GM12878 (cell line): ENCODE results near the gene PRRC2A. TPM values are rescaled to one million over a fixed set of nuclear protein-coding genes. Genes with fewer than 3 reads are reported as not detected.

Source experiments
- ATAC-seq: fragments of 200-7000 bp; cut with Tn5 transposase; 3 replicates; pipeline ENCODE4 v1.9.1; 2020; ENCODE audit warnings: mild to moderate bottlenecking, moderate library complexity
- BruUV-seq: library from RNA; stranded (reverse); fragments of 400-500 nt; replicated peaks from 2 replicates; lab custom pipeline; 2021; lab: Mats Ljungman, UMichigan
- CTCF ChIA-PET: fragments of 300-600 bp; sonication (Branson Sonifier 250); formaldehyde crosslinking; extraction: SDS; loops from one replicate; lab custom pipeline; 2021; ENCODE audit warnings: inconsistent platforms; lab: Yijun Ruan, JAX
- POLR2A ChIA-PET: fragments of 350-600 bp; formaldehyde crosslinking; extraction: SDS; loops from one replicate; lab custom pipeline; 2021; ENCODE audit warnings: inconsistent platforms; lab: Charles Lee
- RAD21 ChIA-PET: fragments of 300-600 bp; sonication (Branson Sonifier 250); formaldehyde crosslinking; loops from one replicate; lab custom pipeline; 2023; ENCODE audit warnings: antibody characterized with exemption; ENCODE audit not compliant: unreplicated experiment; lab: Charles Lee
- SMC1A ChIA-PET: fragments of 300-600 bp; sonication (Branson Sonifier 250); formaldehyde crosslinking; loops from one replicate; lab custom pipeline; 2023; ENCODE audit not compliant: unreplicated experiment, uncharacterized antibody; lab: Charles Lee
- DNase-seq: peaks from one replicate; pipeline ENCODE4 v3.0.0-alpha.2; 2011; ENCODE audit warnings: low read depth, low spot score
- FAIRE-seq: peaks from 3 replicates; lab custom pipeline; 2011; peaks lifted over from hg19 to GRCh38; lab: Jason Lieb, UNC
- H2AFZ ChIP-seq: 2 replicates; pipeline ENCODE4 v1.6.0; 2011; ENCODE audit warnings: low read depth, low read length, control low read depth; ENCODE audit not compliant: control insufficient read depth
- H3K27ac ChIP-seq: 2 replicates; pipeline ENCODE4 v1.5.1; 2011; ENCODE audit warnings: control low read depth; ENCODE audit not compliant: control insufficient read depth, insufficient read depth
- H3K27me3 ChIP-seq, 2 experiments: replicated peaks in 1 of 2; 2 replicates each; pipeline versions ENCODE4 v1.6.0 to v1.6.1; 2011; ENCODE audit warnings: low read length in 1 of 2; ENCODE audit not compliant: control insufficient read depth in 2 of 2, insufficient read depth in 2 of 2
- H3K36me3 ChIP-seq, 2 experiments: 2 replicates each; pipeline ENCODE4 v1.5.1; 2011; ENCODE audit warnings: low read length in 1 of 2; ENCODE audit not compliant: control insufficient read depth in 2 of 2, insufficient read depth in 2 of 2
- H3K4me1 ChIP-seq: 2 replicates; pipeline ENCODE4 v1.6.1; 2011; ENCODE audit warnings: mild to moderate bottlenecking, low read length, moderate library complexity, mixed read lengths; ENCODE audit not compliant: control insufficient read depth, insufficient read depth
- H3K4me2 ChIP-seq: 2 replicates; pipeline ENCODE4 v1.6.0; 2011; ENCODE audit warnings: control low read depth; ENCODE audit not compliant: control insufficient read depth, insufficient read depth
- H3K4me3 ChIP-seq: fragments of 200-600 bp; sonication (generic); 2 replicates; pipeline ENCODE4 v1.5.1; 2016
- H3K79me2 ChIP-seq: 2 replicates; pipeline ENCODE4 v1.6.0; 2011; ENCODE audit warnings: low read length; ENCODE audit not compliant: control insufficient read depth, insufficient read depth
- H3K9ac ChIP-seq: 2 replicates; pipeline ENCODE4 v1.8.0; 2011; ENCODE audit warnings: low read length, control low read depth, mixed read lengths; ENCODE audit not compliant: control insufficient read depth, insufficient read depth
- H3K9me3 ChIP-seq: replicated peaks from 3 replicates; pipeline ENCODE4 v1.5.1; 2011; ENCODE audit warnings: mild to moderate bottlenecking, low read length; ENCODE audit not compliant: control insufficient read depth, insufficient read depth
- H4K20me1 ChIP-seq: 2 replicates; pipeline ENCODE4 v1.6.0; 2011; ENCODE audit not compliant: control insufficient read depth, insufficient read depth
- CBX5 ChIP-seq: sonication (generic); IDR thresholded peaks from 2 replicates; pipeline ENCODE4 v1.6.1; 2016; ENCODE audit warnings: low read depth, moderate library complexity, mild to moderate bottlenecking, inconsistent platforms
- CREM ChIP-seq: IDR thresholded peaks from 2 replicates; pipeline ENCODE4 v1.6.1; 2014; ENCODE audit warnings: antibody characterized with exemption, low read depth
- EZH2 ChIP-seq: IDR thresholded peaks from 2 replicates; pipeline ENCODE4 v1.6.1; 2012; ENCODE audit warnings: low read depth, mild to moderate bottlenecking, control low read depth, inconsistent platforms, low read length, borderline replicate concordance; ENCODE audit not compliant: control insufficient read depth
- MTA3 ChIP-seq: IDR thresholded peaks from 2 replicates; pipeline ENCODE4 v1.6.1; 2012; ENCODE audit warnings: low read length, inconsistent platforms, borderline replicate concordance
- NFYA ChIP-seq: IDR thresholded peaks from 2 replicates; pipeline ENCODE4 v1.6.1; 2011; ENCODE audit warnings: low read depth, mild to moderate bottlenecking, low read length, improper control_type of control experiment, borderline replicate concordance
- NRF1 ChIP-seq: conservative IDR thresholded peaks from 2 replicates; pipeline ENCODE4 v1.6.1; 2011; ENCODE audit warnings: mild to moderate bottlenecking, low read depth, low read length, improper control_type of control experiment
- RAD51 ChIP-seq: fragments of 450-650 bp; IDR thresholded peaks from 2 replicates; pipeline ENCODE4 v1.6.1; 2016; ENCODE audit warnings: moderate library complexity, mild to moderate bottlenecking, inconsistent platforms
- RB1 ChIP-seq: fragments of 450-650 bp; formaldehyde crosslinking; IDR thresholded peaks from 2 replicates; pipeline ENCODE4 v1.6.1; 2017; ENCODE audit warnings: mild to moderate bottlenecking, borderline replicate concordance
- RELA ChIP-seq: fragments of 450-650 bp; IDR thresholded peaks from 2 replicates; pipeline ENCODE4 v1.8.0; 2014; ENCODE audit warnings: borderline replicate concordance; ENCODE audit not compliant: partially characterized antibody
- SRF ChIP-seq, 2 experiments: IDR thresholded peaks; 2 replicates each; pipeline ENCODE4 v1.6.1; 2011; ENCODE audit warnings: low read depth in 2 of 2, low read length in 2 of 2, mild to moderate bottlenecking in 1 of 2, moderate library complexity in 1 of 2
- TCF12 ChIP-seq: IDR thresholded peaks from 2 replicates; pipeline ENCODE4 v1.6.1; 2011; ENCODE audit warnings: low read depth, mild to moderate bottlenecking, low read length
- YBX1 ChIP-seq: fragments of 450-650 bp; IDR thresholded peaks from 2 replicates; pipeline ENCODE4 v1.6.1; 2016; ENCODE audit warnings: antibody characterized with exemption
- ZNF24 ChIP-seq: fragments of 450-650 bp; IDR thresholded peaks from 2 replicates; pipeline ENCODE4 v1.6.1; 2017; ENCODE audit warnings: antibody characterized with exemption, mild to moderate bottlenecking
- ZZZ3 ChIP-seq: IDR thresholded peaks from 2 replicates; pipeline ENCODE4 v1.6.1; 2011; ENCODE audit warnings: low read depth; ENCODE audit not compliant: control insufficient read depth, insufficient read length
- WGBS: methylation state at CpG from one replicate; pipeline ENCODE4 v1.1.6; 2016; ENCODE audit warnings: low lambda C conversion rate; ENCODE audit not compliant: insufficient replicate concordance, insufficient coverage; ENCODE audit errors: missing lambda C conversion rate; 5-methylcytosine and 5-hydroxymethylcytosine counted together
- in situ Hi-C: fragments of 300-500 bp; cut with MboI; formaldehyde crosslinking; loops from 9 replicates; pipeline ENCODE4 v1.14.3; 2018; ENCODE audit warnings: mixed read lengths
- intact Hi-C: fragments of 100-400 bp; cut with micrococcal nuclease; formaldehyde crosslinking; loops from one replicate; pipeline ENCODE4 v1.14.2; 2022; ENCODE audit not compliant: unreplicated experiment
- polyA plus RNA-seq, 11 experiments: library from polyadenylated mRNA; depleted of rRNA in 4 of 11; unstranded in 6 of 11; stranded (reverse) in 5 of 11; fragments of >200 nt; fragmentation: Nextera tagmentation in 4 of 11; fragmentation: Illumina TruSeq in 1 of 11; extraction: Ambion mirVana in 4 of 11; extraction: Trizol in 1 of 11; gene quantifications; 1 replicate in 1 of 11; 2 replicates in 10 of 11; pipeline versions ENCODE4 v1.2.1 to v1.2.3, GENCODE V29; 2011 to 2016; ENCODE audit warnings: inconsistent platforms in 2 of 11, missing spikeins in 2 of 11, low read depth in 1 of 11
- total RNA-seq, 4 experiments: library from RNA; depleted of rRNA in 3 of 4; stranded (reverse); fragments of >200 nt in 3 of 4; fragmentation: Illumina TruSeq in 1 of 4; extraction: Trizol in 1 of 4; gene quantifications; 2 replicates each; pipeline versions ENCODE4 v1.2.1 to v1.2.3, GENCODE V29; 2013 to 2021
- TF ChIP-seq, protein P1 (sequence below): IDR thresholded peaks from 2 replicates; pipeline ENCODE4 v1.6.1; 2012; ENCODE audit warnings: mild to moderate bottlenecking, low read depth, low read length
- TF ChIP-seq, protein P2 (sequence below): fragments of 450-650 bp; IDR thresholded peaks from 2 replicates; pipeline ENCODE4 v1.6.1; 2018; ENCODE audit warnings: borderline replicate concordance, mild to moderate bottlenecking; ENCODE audit not compliant: partially characterized antibody

Gene PRRC2A
- total and polyA plus RNA-seq, 10 of the 15 experiments (the other 5 are each of a cell fraction or from before 2014, with no cell fraction given), result 0.40 to 244 (median 61.3) TPM

DNA sequence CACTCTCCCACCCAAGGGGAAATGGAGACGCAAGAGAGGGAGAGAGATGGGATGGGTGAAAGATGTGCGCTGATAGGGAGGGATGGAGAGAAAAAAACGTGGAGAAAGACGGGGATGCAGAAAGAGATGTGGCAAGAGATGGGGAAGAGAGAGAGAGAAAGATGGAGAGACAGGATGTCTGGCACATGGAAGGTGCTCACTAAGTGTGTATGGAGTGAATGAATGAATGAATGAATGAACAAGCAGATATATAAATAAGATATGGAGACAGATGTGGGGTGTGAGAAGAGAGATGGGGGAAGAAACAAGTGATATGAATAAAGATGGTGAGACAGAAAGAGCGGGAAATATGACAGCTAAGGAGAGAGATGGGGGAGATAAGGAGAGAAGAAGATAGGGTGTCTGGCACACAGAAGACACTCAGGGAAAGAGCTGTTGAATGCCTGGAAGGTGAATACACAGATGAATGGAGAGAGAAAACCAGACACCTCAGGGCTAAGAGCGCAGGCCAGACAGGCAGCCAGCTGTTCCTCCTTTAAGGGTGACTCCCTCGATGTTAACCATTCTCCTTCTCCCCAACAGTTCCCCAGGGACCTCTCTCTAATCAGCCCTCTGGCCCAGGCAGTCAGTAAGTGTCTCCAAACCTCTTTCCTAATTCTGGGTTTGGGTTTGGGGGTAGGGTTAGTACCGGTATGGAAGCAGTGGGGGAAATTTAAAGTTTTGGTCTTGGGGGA lies 44.4 kb upstream of the PRRC2A start:
- H3K27ac ChIP-seq, result peak overlapping the region; percentile 96
- intact Hi-C loops, result loop anchor here (1.0 kb wide), 1 partner anchor 16 kb away; no protein-coding TSS in a partner anchor
- H3K4me3 ChIP-seq, result peak overlapping the region; percentile 91
- ChIA-PET POLR2A (interaction anchor here (0.7 to 17.1 kb wide), 12 partner anchors 8 to 254 kb away, joined by 3 to 282 read pairs (median 12); partner anchors contain the start of genes ATP6V1G2, DDX39B, LSM2 and LST1), RAD21 (interaction anchor here (0.5 to 17.5 kb wide), 15 partner anchors 8 to 1396 kb away, joined by 3 to 620 read pairs (median 5); partner anchors contain the start of genes ATP6V1G2, DDX39B, GPANK1 and LST1), CTCF (interaction anchor here (0.6 to 31.0 kb wide), 7 partner anchors 17 to 243 kb away, joined by 3 to 2098 read pairs (median 3); partner anchors contain the start of genes ATP6V1G2, DDX39B, LST1 and LTA), SMC1A (interaction anchor here (0.8 to 45.5 kb wide), 8 partner anchors 9 to 45 kb away, joined by 3 to 1989 read pairs (median 4); partner anchors contain the start of genes AIF1, ATP6V1G2, DDX39B and LST1)
- no peaks in the 10 kb centered on the region for H3K9me3 ChIP-seq
- in situ Hi-C loops, result no loop called here
- no peaks in the 10 kb centered on the region for H3K27me3 ChIP-seq
- H3K9ac ChIP-seq, result peak overlapping the region; percentile 82
- BruUV-seq, result TSS peak; percentile 89
- peaks cover 0 to 7% of the 10 kb centered on the region in 2 experiments; a peak in 2 of 4 replicates for H3K36me3 ChIP-seq
- H3K4me2 ChIP-seq, result peak overlapping the region; percentile 84
- no peak for DNase-seq
- H3K79me2 ChIP-seq, result peaks cover 86% of the 10 kb centered on the region
- ATAC-seq, result no peak
- FAIRE-seq, result no peak
- no peaks in the 10 kb centered on the region for H4K20me1 ChIP-seq
- H2AFZ ChIP-seq, result no peak overlapping the region
- WGBS, result 5% methylated on average over 8 of the region's 8 CpGs
- H3K4me1 ChIP-seq, result peaks cover 55% of the 10 kb centered on the region
- no peak for TF ChIP-seq RELA
- no peak for TF ChIP-seq NRF1
- no peak for TF ChIP-seq EZH2
- 0 out of 2 replicates have a peak, but pooled peaks have one; percentile 6 for TF ChIP-seq YBX1
- TF ChIP-seq RB1, result peak; percentile 49; the same call in 1 of the 2 replicates
- TF ChIP-seq, protein P1, sequence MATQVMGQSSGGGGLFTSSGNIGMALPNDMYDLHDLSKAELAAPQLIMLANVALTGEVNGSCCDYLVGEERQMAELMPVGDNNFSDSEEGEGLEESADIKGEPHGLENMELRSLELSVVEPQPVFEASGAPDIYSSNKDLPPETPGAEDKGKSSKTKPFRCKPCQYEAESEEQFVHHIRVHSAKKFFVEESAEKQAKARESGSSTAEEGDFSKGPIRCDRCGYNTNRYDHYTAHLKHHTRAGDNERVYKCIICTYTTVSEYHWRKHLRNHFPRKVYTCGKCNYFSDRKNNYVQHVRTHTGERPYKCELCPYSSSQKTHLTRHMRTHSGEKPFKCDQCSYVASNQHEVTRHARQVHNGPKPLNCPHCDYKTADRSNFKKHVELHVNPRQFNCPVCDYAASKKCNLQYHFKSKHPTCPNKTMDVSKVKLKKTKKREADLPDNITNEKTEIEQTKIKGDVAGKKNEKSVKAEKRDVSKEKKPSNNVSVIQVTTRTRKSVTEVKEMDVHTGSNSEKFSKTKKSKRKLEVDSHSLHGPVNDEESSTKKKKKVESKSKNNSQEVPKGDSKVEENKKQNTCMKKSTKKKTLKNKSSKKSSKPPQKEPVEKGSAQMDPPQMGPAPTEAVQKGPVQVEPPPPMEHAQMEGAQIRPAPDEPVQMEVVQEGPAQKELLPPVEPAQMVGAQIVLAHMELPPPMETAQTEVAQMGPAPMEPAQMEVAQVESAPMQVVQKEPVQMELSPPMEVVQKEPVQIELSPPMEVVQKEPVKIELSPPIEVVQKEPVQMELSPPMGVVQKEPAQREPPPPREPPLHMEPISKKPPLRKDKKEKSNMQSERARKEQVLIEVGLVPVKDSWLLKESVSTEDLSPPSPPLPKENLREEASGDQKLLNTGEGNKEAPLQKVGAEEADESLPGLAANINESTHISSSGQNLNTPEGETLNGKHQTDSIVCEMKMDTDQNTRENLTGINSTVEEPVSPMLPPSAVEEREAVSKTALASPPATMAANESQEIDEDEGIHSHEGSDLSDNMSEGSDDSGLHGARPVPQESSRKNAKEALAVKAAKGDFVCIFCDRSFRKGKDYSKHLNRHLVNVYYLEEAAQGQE, result no peak
- no peak for TF ChIP-seq SRF (IDR thresholded peaks at IDR 0.05; ENCODE audit: low read depth in 2 of 2, low read length in 2 of 2)
- TF ChIP-seq, protein P2, sequence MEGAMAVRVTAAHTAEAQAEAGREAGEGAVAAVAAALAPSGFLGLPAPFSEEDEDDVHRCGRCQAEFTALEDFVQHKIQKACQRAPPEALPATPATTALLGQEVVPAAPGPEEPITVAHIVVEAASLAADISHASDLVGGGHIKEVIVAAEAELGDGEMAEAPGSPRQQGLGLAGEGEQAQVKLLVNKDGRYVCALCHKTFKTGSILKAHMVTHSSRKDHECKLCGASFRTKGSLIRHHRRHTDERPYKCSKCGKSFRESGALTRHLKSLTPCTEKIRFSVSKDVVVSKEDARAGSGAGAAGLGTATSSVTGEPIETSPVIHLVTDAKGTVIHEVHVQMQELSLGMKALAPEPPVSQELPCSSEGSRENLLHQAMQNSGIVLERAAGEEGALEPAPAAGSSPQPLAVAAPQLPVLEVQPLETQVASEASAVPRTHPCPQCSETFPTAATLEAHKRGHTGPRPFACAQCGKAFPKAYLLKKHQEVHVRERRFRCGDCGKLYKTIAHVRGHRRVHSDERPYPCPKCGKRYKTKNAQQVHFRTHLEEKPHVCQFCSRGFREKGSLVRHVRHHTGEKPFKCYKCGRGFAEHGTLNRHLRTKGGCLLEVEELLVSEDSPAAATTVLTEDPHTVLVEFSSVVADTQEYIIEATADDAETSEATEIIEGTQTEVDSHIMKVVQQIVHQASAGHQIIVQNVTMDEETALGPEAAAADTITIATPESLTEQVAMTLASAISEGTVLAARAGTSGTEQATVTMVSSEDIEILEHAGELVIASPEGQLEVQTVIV, result no peak
- TF ChIP-seq ZNF24, result peak; percentile 91
- TF ChIP-seq NFYA, result no peak
- no peak for TF ChIP-seq CREM
- no peak for TF ChIP-seq ZZZ3
- no peak for TF ChIP-seq RAD51
- TF ChIP-seq TCF12, result 0 out of 2 replicates have a peak, but pooled peaks have one; percentile 18
- TF ChIP-seq MTA3, result no peak
- no peak for TF ChIP-seq CBX5
